IPS DF 6.9 (cell line): ENCODE measurements around the gene MAP3K2.

ENCODE experiments used
- DNase-seq: peaks from one replicate; pipeline ENCODE4 v3.0.0-alpha.2; 2013; ENCODE audit warnings: low read depth, low spot score
- H3K27ac ChIP-seq: one replicate; pipeline ENCODE4 v1.5.1; 2013; ENCODE audit warnings: low read length, control low read depth
- H3K27me3 ChIP-seq: 2 replicates; pipeline ENCODE4 v1.6.1; 2013; ENCODE audit warnings: mild to moderate bottlenecking, low read length; ENCODE audit not compliant: control insufficient read depth, insufficient read depth
- H3K36me3 ChIP-seq: 2 replicates; pipeline ENCODE4 v1.6.1; 2013; ENCODE audit warnings: low read length; ENCODE audit not compliant: control insufficient read depth, insufficient read depth
- H3K4me1 ChIP-seq: 2 replicates; pipeline ENCODE4 v1.6.1; 2013; ENCODE audit warnings: low read length; ENCODE audit not compliant: control insufficient read depth, insufficient read depth
- H3K4me3 ChIP-seq: 2 replicates; pipeline ENCODE4 v1.5.1; 2013; ENCODE audit warnings: mild to moderate bottlenecking, low read length
- H3K9me3 ChIP-seq: 2 replicates; pipeline ENCODE4 v1.6.1; 2013; ENCODE audit warnings: low read length, inconsistent platforms; ENCODE audit not compliant: control insufficient read depth, insufficient read depth
- WGBS: extraction: QIAGEN DNeasy Blood & Tissue Kit; methylation state at CpG from one replicate; pipeline ENCODE4 v1.1.7; 2013; ENCODE audit warnings: mixed read lengths, missing lambda C conversion rate; ENCODE audit not compliant: insufficient read length, insufficient coverage; 5-methylcytosine and 5-hydroxymethylcytosine counted together

The MAP3K2 gene

GRCh38 chr2:127381762-127382161 lies 6.0 kb downstream of the MAP3K2 start:
- Histone ChIP-seq H3K4me3 (no peak overlapping the region), H3K4me1 (no peaks in the 10 kb centered on the region), H3K36me3 (no peaks in the 10 kb centered on the region), H3K27me3 (no peaks in the 10 kb centered on the region), H3K9me3 (no peaks in the 10 kb centered on the region), H3K27ac (no peak overlapping the region)
- no peak for DNase-seq
- WGBS, result 100% methylated on average over 1 of the region's 5 CpGs

- Histone ChIP-seq H3K4me1 (no peaks in the 10 kb centered on the region), H3K27me3 (no peaks in the 10 kb centered on the region), H3K36me3 (0 out of 2 replicates have a peak, but pooled peaks cover 2% of the 10 kb centered on the region), H3K27ac (no peak overlapping the region), H3K9me3 (peaks cover 4% of the 10 kb centered on the region), H3K4me3 (no peak overlapping the region)
- no peak for DNase-seq
- no CpG with 5 or more reads among the region's 4 CpGs for WGBS
Observed at GRCh38 chr2:127379712-127380355, 7.9 kb downstream of the MAP3K2 start.

GRCh38 chr2:127378720-127379119 lies 9.1 kb downstream of the MAP3K2 start:
- Histone ChIP-seq H3K4me3 (no peak overlapping the region), H3K36me3 (0 out of 2 replicates have a peak, but pooled peaks cover 2% of the 10 kb centered on the region), H3K27ac (no peak overlapping the region), H3K9me3 (peaks cover 4% of the 10 kb centered on the region), H3K4me1 (no peaks in the 10 kb centered on the region), H3K27me3 (no peaks in the 10 kb centered on the region)
- WGBS, result no CpG with 5 or more reads among the region's 6 CpGs
- no peak for DNase-seq

- no peak overlapping the region for H3K27ac ChIP-seq
- H3K36me3 ChIP-seq, result 0 out of 2 replicates have a peak, but pooled peaks cover 2% of the 10 kb centered on the region
- no peaks in the 10 kb centered on the region for H3K27me3 ChIP-seq
- H3K4me3 ChIP-seq, result no peak overlapping the region
- DNase-seq, result no peak
- peaks cover 4% of the 10 kb centered on the region for H3K9me3 ChIP-seq
- H3K4me1 ChIP-seq, result no peaks in the 10 kb centered on the region
- WGBS, result no CpG with 5 or more reads among the region's 1 CpG
Observed at GRCh38 chr2:127377262-127377661, 10.5 kb downstream of the MAP3K2 start.

- Histone ChIP-seq H3K4me3 (no peak overlapping the region), H3K4me1 (no peaks in the 10 kb centered on the region), H3K36me3 (0 out of 2 replicates have a peak, but pooled peaks cover 2% of the 10 kb centered on the region), H3K27me3 (no peaks in the 10 kb centered on the region), H3K9me3 (peaks cover 4% of the 10 kb centered on the region), H3K27ac (no peak overlapping the region)
- WGBS, result no CpG with 5 or more reads among the region's 8 CpGs
- no peak for DNase-seq
Observed at GRCh38 chr2:127376257-127376656, 11.5 kb downstream of the MAP3K2 start.

GRCh38 chr2:127373362-127374083 lies 14.3 kb downstream of the MAP3K2 start:
- Histone ChIP-seq H3K27ac (no peak overlapping the region), H3K4me1 (no peaks in the 10 kb centered on the region), H3K27me3 (no peaks in the 10 kb centered on the region), H3K4me3 (no peak overlapping the region), H3K9me3 (peaks cover 5% of the 10 kb centered on the region), H3K36me3 (0 out of 2 replicates have a peak, but pooled peaks cover 2% of the 10 kb centered on the region)
- no CpG with 5 or more reads among the region's 5 CpGs for WGBS
- DNase-seq, result no peak

- WGBS, result no CpG with 5 or more reads among the region's 11 CpGs
Observed at GRCh38 chr2:127371037-127371436, 16.7 kb downstream of the MAP3K2 start.

GRCh38 chr2:127370010-127370409 lies 17.8 kb downstream of the MAP3K2 start:
- no peak overlapping the region for H3K4me3 ChIP-seq
- DNase-seq, result no peak
- H3K4me1 ChIP-seq, result peaks cover 3% of the 10 kb centered on the region
- no CpG with 5 or more reads among the region's 10 CpGs for WGBS
- H3K27me3 ChIP-seq, result no peaks in the 10 kb centered on the region
- no peak overlapping the region for H3K27ac ChIP-seq
- peaks cover 1% of the 10 kb centered on the region; the same call in 1 of the 2 replicates for H3K9me3 ChIP-seq
- no peaks in the 10 kb centered on the region for H3K36me3 ChIP-seq

More at GRCh38 chr2:127371037-127371436, 16.7 kb downstream of the MAP3K2 start:
- H3K4me3 ChIP-seq, result no peak overlapping the region
- H3K27me3 ChIP-seq, result no peaks in the 10 kb centered on the region
- no peaks in the 10 kb centered on the region for H3K4me1 ChIP-seq
- H3K36me3 ChIP-seq, result no peaks in the 10 kb centered on the region
- H3K9me3 ChIP-seq, result peaks cover 3% of the 10 kb centered on the region
- no peak for DNase-seq
- no peak overlapping the region for H3K27ac ChIP-seq

GRCh38 chr2:127365211-127365643 lies 22.5 kb downstream of the MAP3K2 start:
- WGBS, result no CpG with 5 or more reads among the region's 2 CpGs
- no peak for DNase-seq
- H3K4me3 ChIP-seq, result no peak overlapping the region
- peaks cover 3% of the 10 kb centered on the region for H3K4me1 ChIP-seq
- H3K27ac ChIP-seq, result no peak overlapping the region
- H3K36me3 ChIP-seq, result no peaks in the 10 kb centered on the region
- peaks cover 1% of the 10 kb centered on the region; the same call in 1 of the 2 replicates for H3K9me3 ChIP-seq
- no peaks in the 10 kb centered on the region for H3K27me3 ChIP-seq

- no peak overlapping the region for H3K4me3 ChIP-seq
- no peak for DNase-seq
- H3K36me3 ChIP-seq, result no peaks in the 10 kb centered on the region
- H3K27ac ChIP-seq, result no peak overlapping the region
- H3K9me3 ChIP-seq, result no peaks in the 10 kb centered on the region
- WGBS, result no CpG with 5 or more reads among the region's 5 CpGs
- H3K4me1 ChIP-seq, result peaks cover 3% of the 10 kb centered on the region
- no peaks in the 10 kb centered on the region for H3K27me3 ChIP-seq
Observed at GRCh38 chr2:127362971-127363370, 24.8 kb downstream of the MAP3K2 start.
